Ovary (tissue), 9 donors: ENCODE data around the gene FLCN. TPM values are rescaled to one million over a fixed set of nuclear protein-coding genes. Genes with fewer than 3 reads are reported as not detected.

ENCODE experiments used
- DNase-seq, 5 donors: peaks; one replicate each; pipeline ENCODE4 v3.0.0-alpha.2; 2019 to 2020
- H3K27ac ChIP-seq, 2 donors: fragments of 200-600 bp; one replicate each; pipeline versions ENCODE4 v1.5.1 to v1.8.0; 2019 to 2022
- H3K27me3 ChIP-seq: fragments of 200-600 bp; one replicate; pipeline ENCODE4 v1.8.0; 2022
- H3K36me3 ChIP-seq: fragments of 200-600 bp; sonication (generic); one replicate; pipeline ENCODE4 v1.5.1; 2019
- H3K4me1 ChIP-seq: one replicate; pipeline ENCODE4 v1.8.1; 2013; ENCODE audit warnings: mild to moderate bottlenecking, moderate library complexity; ENCODE audit not compliant: insufficient read depth
- H3K4me3 ChIP-seq: fragments of 200-600 bp; sonication (generic); one replicate; pipeline ENCODE4 v1.5.1; 2017
- H3K9me3 ChIP-seq, 2 donors: fragments of 200-600 bp in 1 of 2; sonication (generic) in 1 of 2; one replicate each; pipeline versions ENCODE4 v1.5.1 to v1.8.1; 2013 to 2019; ENCODE audit warnings: mild to moderate bottlenecking in 1 of 2, moderate library complexity in 1 of 2
- CTCF ChIP-seq, 3 donors: fragments of 450-650 bp in 2 of 3; fragments of 200-600 bp in 1 of 3; IDR thresholded peaks; one replicate each; pipeline versions ENCODE4 v1.5.1 to v1.8.0; 2016 to 2022; ENCODE audit warnings: antibody characterized with exemption in 3 of 3, mild to moderate bottlenecking in 1 of 3
- EP300 ChIP-seq: sonication (generic); formaldehyde crosslinking; IDR thresholded peaks from one replicate; pipeline ENCODE4 v1.6.1; 2017; ENCODE audit warnings: antibody characterized with exemption
- POLR2A ChIP-seq: fragments of 450-650 bp; IDR thresholded peaks from one replicate; pipeline ENCODE4 v1.6.1; 2017; ENCODE audit warnings: antibody characterized with exemption, mild to moderate bottlenecking, moderate library complexity
- WGBS, 3 donors: extraction: QIAGEN DNeasy Blood & Tissue Kit in 1 of 3; methylation state at CpG; one replicate each; pipeline versions ENCODE4 v1.1.5 to v1.1.7; 2013 to 2017; 5-methylcytosine and 5-hydroxymethylcytosine counted together
- intact Hi-C, 4 donors: fragments of 100-400 bp; cut with DNase I; formaldehyde crosslinking; loops; one replicate each; pipeline versions ENCODE4 v1.11.0 to v1.15.1; 2022 to 2023
- polyA plus RNA-seq, 2 donors: library from polyadenylated mRNA; stranded (reverse); fragments of 200-250 nt in 1 of 2; fragments of 350-450 nt in 1 of 2; fragmentation: Illumina TruSeq in 1 of 2; extraction: RNeasy Lipid Tissue Mini Kit (QIAGEN cat#74804) in 1 of 2; gene quantifications; one replicate each; pipeline ENCODE4 v1.2.3, GENCODE V29; 2013 to 2014
- total RNA-seq, 7 donors: library from RNA; depleted of rRNA in 2 of 7; stranded (reverse); fragments of >200 nt in 2 of 7; fragmentation: NEBNext Ultra II Directional in 3 of 7; extraction: Animal tissue kit (Norgen Biotek cat#: 25700) in 3 of 7; gene quantifications; one replicate each; pipeline versions ENCODE4 v1.1.0 to v1.2.4, GENCODE V29; 2016 to 2023
- donor health status: DM: no; HTN: no; CAD: no; lungs with moderate emphysema.
- donor health status: DM: no; HTN: no; CAD: no.
- donor health status: Bipolar disorder and iron deficiency.
- donor health status: DM: yes; HTN: yes; CAD: no.
- donor health status: DM: no; HTN: no; CAD: no.
- donor health status: DM: yes; HTN: yes; CAD: no.

FLCN gene
- total and polyA plus RNA-seq, 9 donors = 16.4 to 55.7 (median 42.7) TPM

- Histone ChIP-seq H3K27ac (no peak overlapping the region), H3K27me3 (no peaks in the 10 kb centered on the region), H3K9me3 (no peaks in the 10 kb centered on the region), H3K36me3 (no peaks in the 10 kb centered on the region), H3K4me1 (no peaks in the 10 kb centered on the region), H3K4me3 (no peak overlapping the region)
- WGBS, 3 donors = 91 to 95% (median 93%) methylated on average over 15 to 16 of the region's 16 CpGs
- intact Hi-C loops = no loop called here
- TF ChIP-seq EP300 = no peak
- TF ChIP-seq CTCF (IDR thresholded peaks at IDR 0.05) = no peak
- TF ChIP-seq POLR2A = no peak
- DNase-seq = no peak
These were observed 13.2 kb downstream of the FLCN start for GRCh38 chr17:17223736-17224135.

- WGBS, 3 donors = 85 to 86% (median 86%) methylated on average over 22 of the region's 22 CpGs
- no peaks in the 10 kb centered on the region for H3K36me3 ChIP-seq
These were observed 15.6 kb downstream of the FLCN start for GRCh38 chr17:17221329-17221728.

GRCh38 chr17:17220529-17220928 lies 16.4 kb downstream of the FLCN start:
- H3K9me3 ChIP-seq = no peaks in the 10 kb centered on the region
- intact Hi-C loops = no loop called here
- H3K4me1 ChIP-seq = no peaks in the 10 kb centered on the region
- no peaks in the 10 kb centered on the region for H3K36me3 ChIP-seq
- DNase-seq = no peak
- no peak for TF ChIP-seq EP300
- no peak for TF ChIP-seq CTCF (IDR thresholded peaks at IDR 0.05)
- TF ChIP-seq POLR2A = no peak
- 94 to 97% (median 94%) methylated on average over 8 of the region's 8 CpGs for WGBS, 3 donors
- H3K27ac ChIP-seq = no peak overlapping the region
- no peaks in the 10 kb centered on the region for H3K27me3 ChIP-seq
- no peak overlapping the region for H3K4me3 ChIP-seq

More at GRCh38 chr17:17221329-17221728, 15.6 kb downstream of the FLCN start:
- Histone ChIP-seq H3K9me3 (no peaks in the 10 kb centered on the region), H3K4me1 (no peaks in the 10 kb centered on the region), H3K27ac (no peak overlapping the region), H3K4me3 (no peak overlapping the region), H3K27me3 (no peaks in the 10 kb centered on the region)
- no peak for DNase-seq
- TF ChIP-seq CTCF (IDR thresholded peaks at IDR 0.05) = no peak
- intact Hi-C loops = no loop called here

- Histone ChIP-seq H3K9me3 (no peaks in the 10 kb centered on the region), H3K4me3 (no peak overlapping the region), H3K36me3 (no peaks in the 10 kb centered on the region), H3K27ac (no peak overlapping the region), H3K27me3 (no peaks in the 10 kb centered on the region), H3K4me1 (no peaks in the 10 kb centered on the region)
- TF ChIP-seq POLR2A (no peak), EP300 (no peak), CTCF (IDR thresholded peaks at IDR 0.05) (no peak)
- 58 to 69% (median 67%) methylated on average over 3 of the region's 3 CpGs for WGBS, 3 donors
- intact Hi-C loops = loop anchor here in 1 of 4 donors (1.0 kb wide), 1 partner anchor 21 kb away; no protein-coding TSS in a partner anchor
- DNase-seq = no peak
These were observed 19.0 kb downstream of the FLCN start for GRCh38 chr17:17217995-17218394.

- 82 to 90% (median 84%) methylated on average over 16 of the region's 16 CpGs for WGBS, 3 donors
- H3K36me3 ChIP-seq = no peaks in the 10 kb centered on the region
- no peak for DNase-seq
- no peak overlapping the region for H3K4me3 ChIP-seq
- H3K9me3 ChIP-seq = no peaks in the 10 kb centered on the region
- H3K27me3 ChIP-seq = no peaks in the 10 kb centered on the region
- no peaks in the 10 kb centered on the region for H3K4me1 ChIP-seq
- intact Hi-C loops = no loop called here
- TF ChIP-seq POLR2A (no peak), EP300 (no peak), CTCF (IDR thresholded peaks at IDR 0.05) (no peak)
- H3K27ac ChIP-seq = no peak overlapping the region
These were observed 20.2 kb downstream of the FLCN start for GRCh38 chr17:17216776-17217175.
